GM12878 (cell line): ENCODE results near the gene ZCWPW2. TPM values are rescaled to one million over a fixed set of nuclear protein-coding genes. Genes with fewer than 3 reads are reported as not detected.

ENCODE experiments used
- ATAC-seq: fragments of 200-7000 bp; cut with Tn5 transposase; 3 replicates; pipeline ENCODE4 v1.9.1; 2020; ENCODE audit warnings: mild to moderate bottlenecking, moderate library complexity
- BruUV-seq: library from RNA; stranded (reverse); fragments of 400-500 nt; replicated peaks from 2 replicates; lab custom pipeline; 2021; lab: Mats Ljungman, UMichigan
- CTCF ChIA-PET: fragments of 300-600 bp; sonication (Branson Sonifier 250); formaldehyde crosslinking; extraction: SDS; loops from one replicate; lab custom pipeline; 2021; ENCODE audit warnings: inconsistent platforms; lab: Yijun Ruan, JAX
- POLR2A ChIA-PET: fragments of 350-600 bp; formaldehyde crosslinking; extraction: SDS; loops from one replicate; lab custom pipeline; 2021; ENCODE audit warnings: inconsistent platforms; lab: Charles Lee
- RAD21 ChIA-PET: fragments of 300-600 bp; sonication (Branson Sonifier 250); formaldehyde crosslinking; loops from one replicate; lab custom pipeline; 2023; ENCODE audit warnings: antibody characterized with exemption; ENCODE audit not compliant: unreplicated experiment; lab: Charles Lee
- SMC1A ChIA-PET: fragments of 300-600 bp; sonication (Branson Sonifier 250); formaldehyde crosslinking; loops from one replicate; lab custom pipeline; 2023; ENCODE audit not compliant: unreplicated experiment, uncharacterized antibody; lab: Charles Lee
- DNase-seq: peaks from one replicate; pipeline ENCODE4 v3.0.0-alpha.2; 2011; ENCODE audit warnings: low read depth, low spot score
- FAIRE-seq: peaks from 3 replicates; lab custom pipeline; 2011; peaks lifted over from hg19 to GRCh38; lab: Jason Lieb, UNC
- H2AFZ ChIP-seq: 2 replicates; pipeline ENCODE4 v1.6.0; 2011; ENCODE audit warnings: low read depth, low read length, control low read depth; ENCODE audit not compliant: control insufficient read depth
- H3K27ac ChIP-seq: 2 replicates; pipeline ENCODE4 v1.5.1; 2011; ENCODE audit warnings: control low read depth; ENCODE audit not compliant: control insufficient read depth, insufficient read depth
- H3K27me3 ChIP-seq, 2 experiments: replicated peaks in 1 of 2; 2 replicates each; pipeline versions ENCODE4 v1.6.0 to v1.6.1; 2011; ENCODE audit warnings: low read length in 1 of 2; ENCODE audit not compliant: control insufficient read depth in 2 of 2, insufficient read depth in 2 of 2
- H3K36me3 ChIP-seq, 2 experiments: 2 replicates each; pipeline ENCODE4 v1.5.1; 2011; ENCODE audit warnings: low read length in 1 of 2; ENCODE audit not compliant: control insufficient read depth in 2 of 2, insufficient read depth in 2 of 2
- H3K4me1 ChIP-seq: 2 replicates; pipeline ENCODE4 v1.6.1; 2011; ENCODE audit warnings: mild to moderate bottlenecking, low read length, moderate library complexity, mixed read lengths; ENCODE audit not compliant: control insufficient read depth, insufficient read depth
- H3K4me2 ChIP-seq: 2 replicates; pipeline ENCODE4 v1.6.0; 2011; ENCODE audit warnings: control low read depth; ENCODE audit not compliant: control insufficient read depth, insufficient read depth
- H3K4me3 ChIP-seq: fragments of 200-600 bp; sonication (generic); 2 replicates; pipeline ENCODE4 v1.5.1; 2016
- H3K79me2 ChIP-seq: 2 replicates; pipeline ENCODE4 v1.6.0; 2011; ENCODE audit warnings: low read length; ENCODE audit not compliant: control insufficient read depth, insufficient read depth
- H3K9ac ChIP-seq: 2 replicates; pipeline ENCODE4 v1.8.0; 2011; ENCODE audit warnings: low read length, control low read depth, mixed read lengths; ENCODE audit not compliant: control insufficient read depth, insufficient read depth
- H3K9me3 ChIP-seq: replicated peaks from 3 replicates; pipeline ENCODE4 v1.5.1; 2011; ENCODE audit warnings: mild to moderate bottlenecking, low read length; ENCODE audit not compliant: control insufficient read depth, insufficient read depth
- H4K20me1 ChIP-seq: 2 replicates; pipeline ENCODE4 v1.6.0; 2011; ENCODE audit not compliant: control insufficient read depth, insufficient read depth
- BACH1 ChIP-seq: fragments of 450-650 bp; IDR thresholded peaks from 2 replicates; pipeline ENCODE4 v1.6.1; 2017; ENCODE audit warnings: mild to moderate bottlenecking, borderline replicate concordance
- BMI1 ChIP-seq: fragments of 450-650 bp; IDR thresholded peaks from 2 replicates; pipeline ENCODE4 v1.6.1; 2016; ENCODE audit warnings: mild to moderate bottlenecking, moderate library complexity, borderline replicate concordance
- CBX3 ChIP-seq: fragments of 200-600 bp; sonication (generic); IDR thresholded peaks from 2 replicates; pipeline ENCODE4 v1.6.1; 2016; ENCODE audit warnings: low read depth, borderline replicate concordance
- CHD4 ChIP-seq: fragments of 200-600 bp; sonication (generic); IDR thresholded peaks from 2 replicates; pipeline ENCODE4 v1.6.1; 2016; ENCODE audit warnings: mild to moderate bottlenecking
- DPF2 ChIP-seq: fragments of 450-650 bp; IDR thresholded peaks from 2 replicates; pipeline ENCODE4 v1.6.1; 2017; ENCODE audit warnings: mild to moderate bottlenecking
- SREBF1 ChIP-seq: IDR thresholded peaks from 2 replicates; pipeline ENCODE4 v1.6.1; 2012; ENCODE audit warnings: mild to moderate bottlenecking, low read length
- SRF ChIP-seq, 2 experiments: IDR thresholded peaks; 2 replicates each; pipeline ENCODE4 v1.6.1; 2011; ENCODE audit warnings: low read depth in 2 of 2, low read length in 2 of 2, mild to moderate bottlenecking in 1 of 2, moderate library complexity in 1 of 2
- SUZ12 ChIP-seq: fragments of 200-600 bp; sonication (generic); IDR thresholded peaks from one replicate; pipeline ENCODE4 v1.6.1; 2018; ENCODE audit warnings: antibody characterized with exemption, mild to moderate bottlenecking; ENCODE audit not compliant: unreplicated experiment
- WGBS: methylation state at CpG from one replicate; pipeline ENCODE4 v1.1.6; 2016; ENCODE audit warnings: low lambda C conversion rate; ENCODE audit not compliant: insufficient replicate concordance, insufficient coverage; ENCODE audit errors: missing lambda C conversion rate; 5-methylcytosine and 5-hydroxymethylcytosine counted together
- in situ Hi-C: fragments of 300-500 bp; cut with MboI; formaldehyde crosslinking; loops from 9 replicates; pipeline ENCODE4 v1.14.3; 2018; ENCODE audit warnings: mixed read lengths
- intact Hi-C: fragments of 100-400 bp; cut with micrococcal nuclease; formaldehyde crosslinking; loops from one replicate; pipeline ENCODE4 v1.14.2; 2022; ENCODE audit not compliant: unreplicated experiment
- polyA plus RNA-seq, 11 experiments: library from polyadenylated mRNA; depleted of rRNA in 4 of 11; unstranded in 6 of 11; stranded (reverse) in 5 of 11; fragments of >200 nt; fragmentation: Nextera tagmentation in 4 of 11; fragmentation: Illumina TruSeq in 1 of 11; extraction: Ambion mirVana in 4 of 11; extraction: Trizol in 1 of 11; gene quantifications; 1 replicate in 1 of 11; 2 replicates in 10 of 11; pipeline versions ENCODE4 v1.2.1 to v1.2.3, GENCODE V29; 2011 to 2016; ENCODE audit warnings: inconsistent platforms in 2 of 11, missing spikeins in 2 of 11, low read depth in 1 of 11
- total RNA-seq, 4 experiments: library from RNA; depleted of rRNA in 3 of 4; stranded (reverse); fragments of >200 nt in 3 of 4; fragmentation: Illumina TruSeq in 1 of 4; extraction: Trizol in 1 of 4; gene quantifications; 2 replicates each; pipeline versions ENCODE4 v1.2.1 to v1.2.3, GENCODE V29; 2013 to 2021
- TF ChIP-seq, protein P1 (sequence below): IDR thresholded peaks from 2 replicates; pipeline ENCODE4 v1.6.1; 2011; ENCODE audit warnings: mild to moderate bottlenecking, low read depth, low read length, moderate library complexity; ENCODE audit not compliant: insufficient replicate concordance

Gene ZCWPW2
- total and polyA plus RNA-seq, 10 of the 15 experiments (the other 5 are each of a cell fraction or from before 2014, with no cell fraction given) = 0.09 to 0.38 (median 0.22) TPM; not detected in 3

DNA sequence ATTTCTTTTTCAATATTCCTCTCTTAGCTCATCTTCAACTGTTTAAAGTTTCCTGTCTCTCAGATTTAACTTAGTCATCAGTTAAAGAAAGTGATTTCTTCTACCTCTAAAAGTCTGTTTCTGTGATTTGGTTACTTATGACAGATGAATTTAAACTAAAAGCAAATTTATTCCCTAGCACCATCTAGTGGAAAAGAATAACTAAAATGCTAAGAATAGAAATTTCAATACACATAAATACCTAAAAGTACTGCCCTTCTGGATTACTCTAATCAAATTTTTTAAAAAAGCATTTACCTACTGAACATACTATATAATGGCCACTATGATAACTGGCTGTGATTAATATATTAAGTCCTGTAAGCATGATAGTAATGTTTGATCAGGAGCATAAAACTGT, 14.0 kb upstream of the ZCWPW2 start:
- ChIA-PET RAD21 (interaction anchor here (2.6 kb wide), 1 partner anchor 623 kb away, joined by 6 read pairs; no protein-coding TSS in a partner anchor), SMC1A (interaction anchor here (0.7 to 6.3 kb wide), 7 partner anchors 10 to 1027 kb away, joined by 3 to 37 read pairs (median 4); no protein-coding TSS in a partner anchor), POLR2A (no interaction called here), CTCF (interaction anchor here (0.8 to 8.0 kb wide), 8 partner anchors 7 to 882 kb away, joined by 3 to 60 read pairs (median 9); partner anchors contain the start of genes AZI2, EOMES and ZCWPW2)
- FAIRE-seq (no peak), ATAC-seq (peak; percentile 37; the same call in 2 of the 3 replicates), DNase-seq (no peak)
- no peak overlapping the region for H2AFZ ChIP-seq
- peaks cover 0 to 5% of the 10 kb centered on the region in 2 experiments; a peak in 3 of 4 replicates for H3K36me3 ChIP-seq
- no peak overlapping the region for H3K9ac ChIP-seq
- no peak for TF ChIP-seq SRF (IDR thresholded peaks at IDR 0.05; ENCODE audit: low read depth in 2 of 2, low read length in 2 of 2)
- TF ChIP-seq BMI1 = no peak
- TF ChIP-seq SUZ12 = no peak
- in situ Hi-C loops (loop anchor here (5.0 to 25.0 kb wide), 3 partner anchors 622 to 1197 kb away; no protein-coding TSS in a partner anchor), intact Hi-C loops (no loop called here)
- no peaks in the 10 kb centered on the region for H3K4me1 ChIP-seq
- no peaks in the 10 kb centered on the region for H3K9me3 ChIP-seq
- H3K79me2 ChIP-seq = no peaks in the 10 kb centered on the region
- H3K4me3 ChIP-seq = no peak overlapping the region
- no TSS peak for BruUV-seq
- H3K4me2 ChIP-seq = no peak overlapping the region
- H4K20me1 ChIP-seq = no peaks in the 10 kb centered on the region
- no peaks in the 10 kb centered on the region for H3K27me3 ChIP-seq
- no peak overlapping the region for H3K27ac ChIP-seq

DNA sequence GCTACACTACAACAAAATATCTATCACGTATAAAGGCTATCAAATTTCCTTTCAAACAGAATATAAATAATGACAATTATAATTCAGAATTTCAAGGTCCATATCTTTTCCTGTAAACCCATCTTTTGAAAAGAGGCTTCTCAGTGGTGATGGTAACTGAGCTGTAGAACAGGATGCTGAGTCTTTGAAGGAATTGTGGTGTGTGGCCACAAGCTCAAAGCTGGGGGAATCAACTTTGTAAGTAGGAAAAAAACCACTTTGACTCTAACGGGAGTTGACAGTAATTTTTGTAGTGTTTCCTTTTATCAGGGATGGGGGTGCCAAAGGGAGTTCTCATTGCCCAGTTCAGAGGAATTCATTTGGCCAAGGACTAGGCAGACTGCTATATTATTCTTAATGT, 13.3 kb upstream of the ZCWPW2 start:
- ChIA-PET SMC1A (interaction anchor here (0.6 to 6.3 kb wide), 15 partner anchors 9 to 1024 kb away, joined by 3 to 37 read pairs (median 4); no protein-coding TSS in a partner anchor), RAD21 (interaction anchor here (0.9 to 3.1 kb wide), 4 partner anchors 9 to 623 kb away, joined by 3 to 26 read pairs (median 4); no protein-coding TSS in a partner anchor), POLR2A (no interaction called here), CTCF (interaction anchor here (0.5 to 8.0 kb wide), 17 partner anchors 8 to 889 kb away, joined by 3 to 60 read pairs (median 6); partner anchors contain the start of genes AZI2, EOMES and ZCWPW2)
- Histone ChIP-seq H3K27ac (no peak overlapping the region), H3K9ac (no peak overlapping the region), H4K20me1 (no peaks in the 10 kb centered on the region), H3K27me3 (no peaks in the 10 kb centered on the region), H3K4me2 (no peak overlapping the region), H2AFZ (no peak overlapping the region), H3K36me3 (peaks cover 0 to 4% of the 10 kb centered on the region in 2 experiments; a peak in 3 of 4 replicates), H3K4me3 (no peak overlapping the region), H3K79me2 (no peaks in the 10 kb centered on the region), H3K4me1 (no peaks in the 10 kb centered on the region), H3K9me3 (no peaks in the 10 kb centered on the region)
- DNase-seq (no peak), ATAC-seq (no peak), FAIRE-seq (no peak)
- WGBS = 78% methylated on average over 2 of the region's 2 CpGs
- BruUV-seq = no TSS peak
- TF ChIP-seq DPF2 = no peak
- no peak for TF ChIP-seq CHD4
- no peak for TF ChIP-seq CBX3
- TF ChIP-seq, protein P1, sequence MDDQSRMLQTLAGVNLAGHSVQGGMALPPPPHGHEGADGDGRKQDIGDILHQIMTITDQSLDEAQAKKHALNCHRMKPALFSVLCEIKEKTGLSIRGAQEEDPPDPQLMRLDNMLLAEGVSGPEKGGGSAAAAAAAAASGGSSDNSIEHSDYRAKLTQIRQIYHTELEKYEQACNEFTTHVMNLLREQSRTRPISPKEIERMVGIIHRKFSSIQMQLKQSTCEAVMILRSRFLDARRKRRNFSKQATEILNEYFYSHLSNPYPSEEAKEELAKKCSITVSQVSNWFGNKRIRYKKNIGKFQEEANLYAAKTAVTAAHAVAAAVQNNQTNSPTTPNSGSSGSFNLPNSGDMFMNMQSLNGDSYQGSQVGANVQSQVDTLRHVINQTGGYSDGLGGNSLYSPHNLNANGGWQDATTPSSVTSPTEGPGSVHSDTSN = no peak
- TF ChIP-seq SREBF1 = no peak
- TF ChIP-seq BACH1 = no peak
- intact Hi-C loops (no loop called here), in situ Hi-C loops (loop anchor here (10.0 to 25.0 kb wide), 2 partner anchors 1020 to 1198 kb away; no protein-coding TSS in a partner anchor)
